Gastroesophageal sphincter (tissue), 3 donors: ENCODE measurements around the gene MSL3B.

Experiments
- POLR2A ChIP-seq, 2 donors: fragments of 450-650 bp; IDR thresholded peaks; one replicate each; pipeline ENCODE4 v1.6.1; 2017; ENCODE audit warnings: antibody characterized with exemption in 2 of 2, mild to moderate bottlenecking in 2 of 2, moderate library complexity in 1 of 2
- TF ChIP-seq, protein P1 (sequence below), 4 experiments: fragments of 200-600 bp in 2 of 4; fragments of 450-650 bp in 2 of 4; sonication (generic) in 1 of 4; IDR thresholded peaks; one replicate each; pipeline ENCODE4 v1.5.1; 2017 to 2019; ENCODE audit warnings: antibody characterized with exemption in 4 of 4, mild to moderate bottlenecking in 2 of 4, moderate library complexity in 2 of 4

- TF ChIP-seq, protein P1, sequence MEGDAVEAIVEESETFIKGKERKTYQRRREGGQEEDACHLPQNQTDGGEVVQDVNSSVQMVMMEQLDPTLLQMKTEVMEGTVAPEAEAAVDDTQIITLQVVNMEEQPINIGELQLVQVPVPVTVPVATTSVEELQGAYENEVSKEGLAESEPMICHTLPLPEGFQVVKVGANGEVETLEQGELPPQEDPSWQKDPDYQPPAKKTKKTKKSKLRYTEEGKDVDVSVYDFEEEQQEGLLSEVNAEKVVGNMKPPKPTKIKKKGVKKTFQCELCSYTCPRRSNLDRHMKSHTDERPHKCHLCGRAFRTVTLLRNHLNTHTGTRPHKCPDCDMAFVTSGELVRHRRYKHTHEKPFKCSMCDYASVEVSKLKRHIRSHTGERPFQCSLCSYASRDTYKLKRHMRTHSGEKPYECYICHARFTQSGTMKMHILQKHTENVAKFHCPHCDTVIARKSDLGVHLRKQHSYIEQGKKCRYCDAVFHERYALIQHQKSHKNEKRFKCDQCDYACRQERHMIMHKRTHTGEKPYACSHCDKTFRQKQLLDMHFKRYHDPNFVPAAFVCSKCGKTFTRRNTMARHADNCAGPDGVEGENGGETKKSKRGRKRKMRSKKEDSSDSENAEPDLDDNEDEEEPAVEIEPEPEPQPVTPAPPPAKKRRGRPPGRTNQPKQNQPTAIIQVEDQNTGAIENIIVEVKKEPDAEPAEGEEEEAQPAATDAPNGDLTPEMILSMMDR (IDR thresholded peaks at IDR 0.05) = no peak
- no peak for TF ChIP-seq POLR2A (IDR thresholded peaks at IDR 0.05)
These were observed 51.4 kb downstream of the MSL3B start for GRCh38 chr2:233816771-233817170.
